K562 (cell line): ENCODE data around the gene TUB. TPM values are rescaled to one million over a fixed set of nuclear protein-coding genes. Genes with fewer than 3 reads are reported as not detected.

Experiments
- ATAC-seq: fragments of 200-7000 bp; cut with Tn5 transposase; 3 replicates; pipeline ENCODE4 v1.9.1; 2020; ENCODE audit warnings: moderate library complexity
- BruUV-seq: library from RNA; stranded (reverse); fragments of 400-500 nt; replicated peaks from 2 replicates; lab custom pipeline; 2021; lab: Mats Ljungman, UMichigan
- CTCF ChIA-PET: fragments of 300-600 bp; formaldehyde crosslinking; extraction: SDS; loops from one replicate; lab custom pipeline; 2021; ENCODE audit warnings: low intra/inter-chr PET ratio; lab: Yijun Ruan, JAX
- POLR2A ChIA-PET: fragments of 300-600, 350-650 bp; sonication (Branson Sonifier 250); formaldehyde crosslinking; extraction: SDS; loops from one replicate; lab custom pipeline; 2021; ENCODE audit warnings: antibody characterized with exemption, inconsistent platforms; lab: Yijun Ruan, JAX
- DNase-seq, 4 experiments: peaks; one replicate each; pipeline versions ENCODE4 v3.0.0 to v3.0.0-alpha.2; 2011 to 2018; ENCODE audit warnings: low spot score in 3 of 4, mixed read lengths in 3 of 4; ENCODE audit errors: extremely low read depth in 1 of 4
- FAIRE-seq: peaks from 2 replicates; lab custom pipeline; 2011; peaks lifted over from hg19 to GRCh38; lab: Jason Lieb, UNC
- H2AFZ ChIP-seq: 2 replicates; pipeline ENCODE4 v1.6.0; 2011; ENCODE audit warnings: low read depth, low read length, control low read depth, inconsistent platforms
- H3K27ac ChIP-seq: fragments of 200-600 bp; 3 replicates; pipeline ENCODE4 v1.8.0; 2011; ENCODE audit warnings: low read depth, mild to moderate bottlenecking, control low read depth, inconsistent platforms, low read length, moderate library complexity, mixed read lengths; ENCODE audit errors: extremely low read depth
- H3K27me3 ChIP-seq, 2 experiments: fragments of 300-600 bp in 1 of 2; 2 replicates in 1 of 2; 3 replicates in 1 of 2; pipeline versions ENCODE4 v1.6.0 to v1.8.0; 2011; ENCODE audit warnings: inconsistent platforms in 2 of 2, low read length in 2 of 2, mild to moderate bottlenecking in 1 of 2, mixed read lengths in 1 of 2, moderate library complexity in 1 of 2; ENCODE audit not compliant: control insufficient read depth in 2 of 2, insufficient read depth in 2 of 2
- H3K36me3 ChIP-seq: fragments of 300-600 bp; 3 replicates; pipeline ENCODE4 v1.8.0; 2011; ENCODE audit warnings: mild to moderate bottlenecking, low read length, inconsistent platforms; ENCODE audit not compliant: control insufficient read depth, insufficient read depth
- H3K4me1 ChIP-seq, 2 experiments: fragments of 200-600 bp in 1 of 2; replicated peaks in 1 of 2; 2 replicates in 1 of 2; 3 replicates in 1 of 2; pipeline versions ENCODE4 v1.5.1 to v1.8.0; 2011; ENCODE audit warnings: inconsistent platforms in 2 of 2, low read length in 2 of 2, mild to moderate bottlenecking in 1 of 2, mixed read lengths in 1 of 2, moderate library complexity in 1 of 2; ENCODE audit not compliant: control insufficient read depth in 2 of 2, insufficient read depth in 2 of 2
- H3K4me2 ChIP-seq: 2 replicates; pipeline ENCODE4 v1.6.1; 2011; ENCODE audit warnings: low read length, control low read depth, inconsistent platforms, mixed read lengths; ENCODE audit not compliant: insufficient read depth
- H3K4me3 ChIP-seq: fragments of 200-600 bp; sonication (generic), shearing (Covaris generic); 2 replicates; pipeline ENCODE4 v1.5.1; 2016; ENCODE audit warnings: control low read depth, inconsistent platforms
- H3K79me2 ChIP-seq: fragments of 200-600 bp; 3 replicates; pipeline ENCODE4 v1.8.0; 2011; ENCODE audit warnings: low read length, inconsistent platforms; ENCODE audit not compliant: control insufficient read depth, insufficient read depth
- H3K9ac ChIP-seq, 2 experiments: 2 replicates each; pipeline versions ENCODE4 v1.6.0 to v1.6.1; 2011; ENCODE audit warnings: low read depth in 2 of 2, low read length in 2 of 2, control low read depth in 1 of 2, inconsistent platforms in 1 of 2, mild to moderate bottlenecking in 1 of 2, mixed read lengths in 1 of 2; ENCODE audit not compliant: insufficient read depth in 1 of 2
- H3K9me1 ChIP-seq: one replicate; pipeline ENCODE4 v1.6.0; 2011; ENCODE audit warnings: inconsistent platforms, mild to moderate bottlenecking, low read length, moderate library complexity; ENCODE audit not compliant: control insufficient read depth, insufficient read depth
- H3K9me3 ChIP-seq: replicated peaks from 2 replicates; pipeline ENCODE4 v1.5.1; 2011; ENCODE audit warnings: low read depth, low read length, inconsistent platforms; ENCODE audit not compliant: control insufficient read depth, insufficient read depth
- H4K20me1 ChIP-seq: replicated peaks from 2 replicates; pipeline ENCODE4 v1.6.1; 2011; ENCODE audit warnings: low read length, inconsistent platforms, mixed read lengths; ENCODE audit not compliant: control insufficient read depth, insufficient read depth
- ASH1L ChIP-seq: fragments of 450-650 bp; IDR thresholded peaks from 2 replicates; pipeline ENCODE4 v1.6.1; 2018; ENCODE audit warnings: borderline replicate concordance, mild to moderate bottlenecking, low read depth; ENCODE audit not compliant: partially characterized antibody
- CXXC5 ChIP-seq: fragments of 250-450 bp; sonication (Bioruptor Pico); IDR thresholded peaks from 2 replicates; pipeline ENCODE4 v1.8.0; 2022; ENCODE audit warnings: inconsistent platforms, mild to moderate bottlenecking, moderate library complexity
- DACH1 ChIP-seq: fragments of 450-650 bp; IDR thresholded peaks from 2 replicates; pipeline ENCODE4 v1.6.1; 2018; ENCODE audit not compliant: partially characterized antibody
- FIP1L1 ChIP-seq: fragments of 200-400 bp; formaldehyde crosslinking; IDR thresholded peaks from 2 replicates; pipeline ENCODE4 v1.6.1; 2018; ENCODE audit warnings: mild to moderate bottlenecking, low read depth, low read length; ENCODE audit not compliant: poor library complexity, severe bottlenecking
- FOXA3 ChIP-seq, 2 experiments: fragments of 450-650 bp in 1 of 2; sonication (generic) in 1 of 2; formaldehyde crosslinking; IDR thresholded peaks in 1 of 2; conservative IDR thresholded peaks in 1 of 2; 2 replicates each; pipeline versions ENCODE4 v1.4.0 to v1.8.0; 2020 to 2022; ENCODE audit warnings: mild to moderate bottlenecking in 2 of 2, missing genetic modification reagents in 1 of 2
- GATA2 ChIP-seq: sonication (generic); formaldehyde crosslinking; IDR thresholded peaks from 2 replicates; pipeline ENCODE4 v1.4.0; 2020; ENCODE audit warnings: mild to moderate bottlenecking, missing genetic modification reagents
- NRF1 ChIP-seq, 2 experiments: fragments of 450-650 bp; IDR thresholded peaks in 1 of 2; conservative IDR thresholded peaks in 1 of 2; 2 replicates each; pipeline ENCODE4 v1.6.1; 2014; ENCODE audit warnings: mild to moderate bottlenecking in 2 of 2
- RBM15 ChIP-seq: fragments of 200-400 bp; formaldehyde crosslinking; IDR thresholded peaks from 2 replicates; pipeline ENCODE4 v1.6.1; 2018; ENCODE audit warnings: mild to moderate bottlenecking, low read length, moderate library complexity; ENCODE audit not compliant: insufficient read depth
- SRSF1 ChIP-seq: fragments of 200-400 bp; formaldehyde crosslinking; IDR thresholded peaks from 2 replicates; pipeline ENCODE4 v1.6.1; 2017; ENCODE audit warnings: mild to moderate bottlenecking, low read depth, low read length, moderate library complexity
- ZNF134 ChIP-seq: fragments of 250-450 bp; sonication (Bioruptor Pico); conservative IDR thresholded peaks from 2 replicates; pipeline ENCODE4 v1.4.0; 2020
- ZNF324 ChIP-seq: fragments of 250-450 bp; sonication (Bioruptor Pico); IDR thresholded peaks from 2 replicates; pipeline ENCODE4 v1.4.0; 2020; ENCODE audit warnings: mild to moderate bottlenecking
- ZNF57 ChIP-seq: fragments of 450-650 bp; formaldehyde crosslinking; IDR thresholded peaks from 2 replicates; pipeline ENCODE4 v1.4.0; 2020; ENCODE audit warnings: mild to moderate bottlenecking, moderate library complexity
- ZNF584 ChIP-seq: fragments of 200-800 bp; sonication (Bioruptor generic); IDR thresholded peaks from 2 replicates; pipeline ENCODE4 v1.6.1; 2016; ENCODE audit warnings: low read depth, mild to moderate bottlenecking, missing genetic modification characterization, missing compliant biosample characterization
- WGBS: fragments of 100-300 bp; shearing (Covaris generic); methylation state at CpG from one replicate; pipeline ENCODE4 v1.1.6; 2016; ENCODE audit warnings: low coverage, mixed read lengths; ENCODE audit not compliant: insufficient coverage; ENCODE audit errors: missing lambda C conversion rate; 5-methylcytosine and 5-hydroxymethylcytosine counted together
- in situ Hi-C: fragments of 300-500 bp; cut with MboI; formaldehyde crosslinking; loops from 4 replicates; pipeline ENCODE4 v1.15.0; 2018; ENCODE audit warnings: inconsistent platforms, mixed read lengths
- intact Hi-C: fragments of 100-400 bp; cut with micrococcal nuclease; formaldehyde crosslinking; loops from 2 replicates; pipeline ENCODE4 v1.14.2; 2022
- polyA plus RNA-seq, 8 experiments: library from polyadenylated mRNA; depleted of rRNA in 4 of 8; stranded (reverse) in 5 of 8; unstranded in 3 of 8; fragments of >200 nt; fragmentation: Nextera tagmentation in 2 of 8; fragmentation: Illumina TruSeq in 1 of 8; extraction: Ambion mirVana in 2 of 8; extraction: Trizol in 1 of 8; gene quantifications; 2 replicates each; pipeline versions ENCODE4 v1.2.1 to v1.2.3, GENCODE V29; 2011 to 2014; ENCODE audit warnings: inconsistent platforms in 1 of 8, missing spikeins in 1 of 8
- total RNA-seq, 7 experiments: library from RNA; depleted of rRNA in 6 of 7; stranded (reverse); fragments of >200 nt in 6 of 7; fragmentation: Illumina TruSeq in 2 of 7; extraction: Trizol in 2 of 7; gene quantifications; 2 replicates each; pipeline versions ENCODE4 v1.2.1 to v1.2.3, GENCODE V29; 2011 to 2021; ENCODE audit warnings: low replicate concordance in 1 of 7
- TF ChIP-seq, protein P1 (sequence below): fragments of 450-650 bp; IDR thresholded peaks from 2 replicates; pipeline ENCODE4 v1.6.1; 2016; ENCODE audit warnings: low read depth, mild to moderate bottlenecking, moderate library complexity

TUB gene
- total and polyA plus RNA-seq, 9 of the 15 experiments (the other 6 are each of a cell fraction or from before 2014, with no cell fraction given), result not detected

DNA sequence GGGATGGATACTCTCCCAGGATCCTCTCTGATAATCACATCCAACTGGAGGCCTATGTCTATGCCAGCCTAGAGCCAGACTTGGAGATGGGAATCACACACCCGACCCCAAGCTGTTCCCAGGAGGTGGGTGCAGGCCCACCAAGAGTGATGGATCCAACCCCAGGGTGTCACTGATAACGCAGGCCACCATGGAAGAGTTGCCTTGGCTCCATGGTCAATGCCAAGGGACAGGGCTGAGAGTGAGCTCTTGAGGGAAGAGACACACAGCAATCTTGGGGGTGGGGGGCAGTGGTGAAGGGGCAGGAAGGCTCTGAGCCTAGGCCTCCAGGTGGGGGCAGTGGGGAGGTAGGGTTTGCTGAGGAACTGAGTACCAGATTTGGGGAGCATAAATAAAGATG lies 16.9 kb downstream of the TUB start (continued):
- TF ChIP-seq, protein P1, sequence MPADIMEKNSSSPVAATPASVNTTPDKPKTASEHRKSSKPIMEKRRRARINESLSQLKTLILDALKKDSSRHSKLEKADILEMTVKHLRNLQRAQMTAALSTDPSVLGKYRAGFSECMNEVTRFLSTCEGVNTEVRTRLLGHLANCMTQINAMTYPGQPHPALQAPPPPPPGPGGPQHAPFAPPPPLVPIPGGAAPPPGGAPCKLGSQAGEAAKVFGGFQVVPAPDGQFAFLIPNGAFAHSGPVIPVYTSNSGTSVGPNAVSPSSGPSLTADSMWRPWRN, result no peak
- TF ChIP-seq CXXC5 (CRISPR knock-in tag), result no peak
- no peak for TF ChIP-seq GATA2 (CRISPR knock-in tag)
- TF ChIP-seq ZNF324, result no peak
- TF ChIP-seq FIP1L1, result no peak
- TF ChIP-seq ASH1L, result no peak
- no peak for TF ChIP-seq RBM15
- no peak for TF ChIP-seq FOXA3 (CRISPR knock-in tag; conservative IDR thresholded peaks at IDR 0.05 in 1 of 2, IDR thresholded peaks at IDR 0.05 in 1 of 2)
- no peak for TF ChIP-seq ZNF57 (CRISPR knock-in tag)
- no peak for TF ChIP-seq SRSF1

DNA sequence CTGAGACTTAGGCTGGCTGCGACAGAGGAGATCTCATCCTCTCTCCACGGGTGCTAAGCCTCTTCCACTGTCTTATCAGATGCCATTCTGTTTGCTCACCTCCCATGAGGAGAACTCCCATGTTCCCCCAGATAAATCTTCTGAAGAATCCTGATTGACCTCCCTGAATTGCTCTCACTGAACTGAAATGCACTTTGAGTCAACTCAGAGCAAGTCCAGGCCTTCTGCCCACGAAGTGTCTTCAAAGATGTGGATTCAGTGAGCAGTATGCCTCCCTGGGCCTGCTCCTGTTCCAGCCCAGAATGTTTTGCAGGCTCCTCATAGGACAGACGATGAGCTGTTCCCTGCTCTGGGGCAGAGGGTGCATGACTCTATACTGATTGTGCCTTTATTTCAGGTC lies 17.4 kb downstream of the TUB start:
- peaks cover 0 to 47% of the 10 kb centered on the region in 2 experiments; a peak in 3 of 5 replicates for H3K27me3 ChIP-seq
- no peak overlapping the region for H2AFZ ChIP-seq
- peaks cover 0 to 3% of the 10 kb centered on the region in 2 experiments; a peak in 2 of 5 replicates for H3K4me1 ChIP-seq
- H3K4me2 ChIP-seq, result no peak overlapping the region
- no peak overlapping the region for H3K4me3 ChIP-seq
- no peaks in the 10 kb centered on the region for H4K20me1 ChIP-seq
- H3K36me3 ChIP-seq, result no peaks in the 10 kb centered on the region
- no peaks in the 10 kb centered on the region for H3K9me1 ChIP-seq
- H3K9me3 ChIP-seq, result no peaks in the 10 kb centered on the region
- ATAC-seq, result no peak
- TF ChIP-seq NRF1 (conservative IDR thresholded peaks at IDR 0.05 in 1 of 2, IDR thresholded peaks at IDR 0.05 in 1 of 2) (no peak), ZNF584 (CRISPR knock-in tag) (no peak), ZNF134 (CRISPR knock-in tag) (no peak), DACH1 (no peak)
- intact Hi-C loops (loop anchor here (2.0 to 10.0 kb wide), 3 partner anchors 66 to 394 kb away; partner anchors contain the start of gene OVCH2), in situ Hi-C loops (loop anchor here (5.0 to 10.0 kb wide), 2 partner anchors 91 to 204 kb away; no protein-coding TSS in a partner anchor)
- 0% methylated on average over 4 of the region's 4 CpGs for whole genome bisulfite sequencing
- no peak for DNase-seq
- ChIA-PET CTCF (interaction anchor here (1.9 to 4.4 kb wide), 2 partner anchors 66 to 92 kb away, joined by 6 to 17 read pairs; no protein-coding TSS in a partner anchor), POLR2A (interaction anchor here (1.3 kb wide), 1 partner anchor 66 kb away, joined by 3 read pairs; no protein-coding TSS in a partner anchor)
- H3K9ac ChIP-seq, result no peak overlapping the region
- BruUV-seq, result no TSS peak
- no peaks in the 10 kb centered on the region for H3K79me2 ChIP-seq
- H3K27ac ChIP-seq, result no peak overlapping the region
- FAIRE-seq, result no peak
